ENCODE data around the gene SLC4A2.
A peak's percentile ranks its signal among the peaks of the same experiment; 100 is the strongest.

SLC4A2 gene

GRCh38 chr7:151104411-151105235 is 45.2 kb downstream of the SLC4A2 start:
- Mint-ChIP-seq H3K36me3 (ENCODE audit: low read depth) (no peaks in the 10 kb centered on the region), H3K9me3 (no peaks in the 10 kb centered on the region), H3K27ac (no peak overlapping the region), H3K4me3 (no peak overlapping the region), H3K27me3 (ENCODE audit: low read depth) (no peaks in the 10 kb centered on the region), H3K4me1 (ENCODE audit: low read depth) (no peaks in the 10 kb centered on the region)
- DNase-seq (ENCODE audit: low spot score), result no peak

- H3K36me3 Mint-ChIP-seq (ENCODE audit: low read depth), result no peaks in the 10 kb centered on the region
- no peaks in the 10 kb centered on the region for H3K9me3 Mint-ChIP-seq
- H3K27me3 Mint-ChIP-seq (ENCODE audit: low read depth), result peaks cover 3% of the 10 kb centered on the region
- no peak overlapping the region for H3K4me3 Mint-ChIP-seq
- H3K4me1 Mint-ChIP-seq (ENCODE audit: low read depth), result no peaks in the 10 kb centered on the region
- no peak overlapping the region for H3K27ac Mint-ChIP-seq
- no peak for DNase-seq (ENCODE audit: low spot score)
These were observed 48.5 kb downstream of the SLC4A2 start for GRCh38 chr7:151107882-151108281.

GRCh38 chr7:151109094-151110048 is 50.0 kb downstream of the SLC4A2 start:
- H3K36me3 Mint-ChIP-seq (ENCODE audit: low read depth), result no peaks in the 10 kb centered on the region
- no peak for DNase-seq (ENCODE audit: low spot score)
- H3K27ac Mint-ChIP-seq, result no peak overlapping the region
- H3K4me1 Mint-ChIP-seq (ENCODE audit: low read depth), result no peaks in the 10 kb centered on the region
- peaks cover 3% of the 10 kb centered on the region for H3K27me3 Mint-ChIP-seq (ENCODE audit: low read depth)
- no peak overlapping the region for H3K4me3 Mint-ChIP-seq
- H3K9me3 Mint-ChIP-seq, result no peaks in the 10 kb centered on the region

GRCh38 chr7:151110236-151110940 is 51.0 kb downstream of the SLC4A2 start:
- Mint-ChIP-seq H3K27me3 (ENCODE audit: low read depth) (peaks cover 3% of the 10 kb centered on the region), H3K36me3 (ENCODE audit: low read depth) (no peaks in the 10 kb centered on the region), H3K9me3 (no peaks in the 10 kb centered on the region), H3K4me1 (ENCODE audit: low read depth) (no peaks in the 10 kb centered on the region), H3K27ac (no peak overlapping the region), H3K4me3 (no peak overlapping the region)
- DNase-seq (ENCODE audit: low spot score), result no peak

DNA sequence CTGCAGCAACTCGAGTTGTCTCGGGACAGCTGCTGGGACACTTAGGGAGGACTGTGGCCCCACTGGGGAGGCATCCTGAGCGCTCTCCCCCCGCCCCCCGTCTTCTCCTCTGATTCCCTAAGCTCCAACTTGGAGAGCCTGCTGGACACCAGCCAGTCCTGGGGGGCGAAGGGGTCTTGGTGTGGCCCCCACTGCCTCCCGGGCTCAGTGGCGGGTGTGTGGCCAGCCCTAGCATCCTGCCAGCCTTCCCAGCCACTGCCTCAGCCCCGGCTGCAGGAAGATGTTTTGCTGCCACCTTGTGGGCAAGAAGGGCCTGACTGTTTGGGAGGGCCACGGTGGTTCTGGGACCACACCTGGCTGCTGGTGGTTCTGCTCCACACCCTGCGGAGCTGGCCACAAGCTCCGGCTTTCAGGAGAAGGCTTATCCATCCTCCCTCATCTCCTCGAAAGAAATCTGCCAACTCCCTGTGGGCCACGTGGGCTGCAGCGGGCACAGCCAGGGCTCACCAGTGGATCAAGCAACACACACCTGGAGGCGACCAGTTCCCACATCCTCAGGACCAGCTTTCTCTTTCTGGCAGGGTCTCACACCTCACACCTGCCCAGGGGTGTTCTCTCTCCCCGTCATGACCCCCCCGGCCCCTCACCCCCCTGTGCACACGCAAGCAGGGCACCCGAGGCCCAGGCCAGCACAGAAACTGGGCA is 51.7 kb downstream of the SLC4A2 start:
- H3K4me3 Mint-ChIP-seq, result no peak overlapping the region
- peak; percentile 56 for DNase-seq (ENCODE audit: low spot score)
- H3K9me3 Mint-ChIP-seq, result no peaks in the 10 kb centered on the region

DNA sequence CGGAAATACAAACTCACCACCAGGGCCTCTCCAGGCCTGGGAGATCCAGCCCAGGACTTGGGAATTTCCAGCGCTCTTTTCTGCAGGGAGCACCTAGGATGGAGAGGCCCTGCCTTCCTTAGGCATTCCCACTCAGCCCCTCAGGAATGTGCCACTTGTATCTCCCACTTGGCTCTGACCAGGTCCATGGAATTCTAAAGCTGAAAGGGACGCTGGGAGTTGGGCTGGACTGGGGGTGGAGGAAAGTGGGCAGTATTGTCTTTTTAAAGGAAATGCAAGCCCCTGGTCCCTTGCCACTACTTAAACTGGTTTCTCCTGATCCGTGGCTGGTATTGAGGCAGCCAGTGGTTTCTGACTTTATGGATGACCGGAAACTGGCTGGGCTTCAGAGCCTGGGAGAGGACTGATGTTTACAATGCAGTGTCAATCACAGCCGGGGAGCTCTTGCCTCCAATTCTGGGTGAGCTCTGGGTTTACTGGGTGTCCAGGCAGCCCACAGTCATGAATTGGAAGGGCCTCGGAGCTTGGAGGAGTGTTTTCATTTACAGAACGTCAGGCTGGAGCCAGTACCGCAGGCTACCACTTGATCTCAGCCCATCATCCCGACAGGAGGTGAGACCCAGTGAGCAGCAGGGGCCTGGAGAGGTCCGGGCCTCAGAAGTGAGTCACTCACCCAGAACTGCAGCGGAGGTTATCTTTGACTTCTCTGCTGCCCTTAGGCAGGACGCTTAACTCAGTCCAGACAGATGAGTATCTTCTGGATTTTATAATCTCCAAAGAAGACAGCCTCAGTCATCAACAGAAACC is 54.2 kb downstream of the SLC4A2 start:
- Mint-ChIP-seq H3K4me1 (ENCODE audit: low read depth) (no peaks in the 10 kb centered on the region), H3K9me3 (no peaks in the 10 kb centered on the region), H3K4me3 (no peak overlapping the region), H3K27me3 (ENCODE audit: low read depth) (peaks cover 3% of the 10 kb centered on the region), H3K27ac (no peak overlapping the region), H3K36me3 (ENCODE audit: low read depth) (no peaks in the 10 kb centered on the region)
- no peak for DNase-seq (ENCODE audit: low spot score)

More for the DNA sequence above, 51.7 kb downstream of the SLC4A2 start:
- H3K36me3 Mint-ChIP-seq (ENCODE audit: low read depth), result no peaks in the 10 kb centered on the region
- H3K27me3 Mint-ChIP-seq (ENCODE audit: low read depth), result peaks cover 3% of the 10 kb centered on the region
- no peak overlapping the region for H3K27ac Mint-ChIP-seq
- H3K4me1 Mint-ChIP-seq (ENCODE audit: low read depth), result no peaks in the 10 kb centered on the region

DNA sequence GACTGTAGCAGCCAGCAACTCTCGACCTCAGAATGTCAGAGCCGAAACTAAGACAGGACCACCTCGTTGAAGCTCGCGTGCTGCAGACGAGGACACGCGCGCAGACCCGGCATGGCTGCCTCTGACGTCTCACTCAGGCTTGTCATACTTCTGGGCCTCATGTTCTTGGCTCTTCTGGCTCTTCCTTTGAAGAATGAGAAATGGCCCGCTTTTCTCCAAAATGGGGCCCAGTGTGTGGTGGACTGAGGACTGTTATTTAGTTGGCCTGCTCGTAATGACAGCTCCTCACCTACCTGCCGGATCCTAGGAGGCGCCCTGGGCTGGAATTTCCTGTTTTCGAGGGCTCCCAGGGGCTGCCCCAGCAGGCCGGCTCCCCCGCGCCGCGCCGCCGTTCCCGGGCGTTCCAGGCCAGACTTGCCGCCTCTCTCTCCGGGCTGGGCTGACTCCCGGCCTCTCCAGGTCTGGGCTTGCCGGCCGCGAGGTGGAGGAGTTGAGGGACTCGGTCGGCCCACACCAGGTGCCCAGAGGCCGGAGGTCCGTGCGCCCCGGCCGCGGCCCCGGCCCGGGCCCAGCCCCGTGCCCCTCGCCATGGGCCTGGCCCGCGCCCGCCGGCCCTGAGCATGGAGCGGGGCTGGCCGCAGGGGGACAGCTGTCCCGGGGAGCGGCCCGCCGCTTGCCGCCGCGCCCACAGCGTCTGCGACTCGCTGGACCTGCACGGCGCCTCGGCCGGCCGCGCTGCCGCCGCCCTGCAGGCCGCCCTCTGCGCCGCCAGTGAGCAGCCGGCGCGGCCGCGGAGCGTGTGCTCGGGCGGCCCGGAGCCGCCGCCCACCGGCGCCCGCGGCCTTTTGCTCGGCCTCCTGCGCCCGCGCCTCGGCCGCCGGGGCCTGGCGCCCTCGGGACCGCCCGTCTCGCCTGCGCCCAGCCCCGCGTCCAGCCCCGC is 55.0 kb downstream of the SLC4A2 start:
- no peak overlapping the region for H3K4me3 Mint-ChIP-seq
- no peak for DNase-seq (ENCODE audit: low spot score)
- peaks cover 3% of the 10 kb centered on the region for H3K27me3 Mint-ChIP-seq (ENCODE audit: low read depth)
- H3K9me3 Mint-ChIP-seq, result no peaks in the 10 kb centered on the region
- H3K36me3 Mint-ChIP-seq (ENCODE audit: low read depth), result no peaks in the 10 kb centered on the region
- no peaks in the 10 kb centered on the region for H3K4me1 Mint-ChIP-seq (ENCODE audit: low read depth)
- no peak overlapping the region for H3K27ac Mint-ChIP-seq

DNA sequence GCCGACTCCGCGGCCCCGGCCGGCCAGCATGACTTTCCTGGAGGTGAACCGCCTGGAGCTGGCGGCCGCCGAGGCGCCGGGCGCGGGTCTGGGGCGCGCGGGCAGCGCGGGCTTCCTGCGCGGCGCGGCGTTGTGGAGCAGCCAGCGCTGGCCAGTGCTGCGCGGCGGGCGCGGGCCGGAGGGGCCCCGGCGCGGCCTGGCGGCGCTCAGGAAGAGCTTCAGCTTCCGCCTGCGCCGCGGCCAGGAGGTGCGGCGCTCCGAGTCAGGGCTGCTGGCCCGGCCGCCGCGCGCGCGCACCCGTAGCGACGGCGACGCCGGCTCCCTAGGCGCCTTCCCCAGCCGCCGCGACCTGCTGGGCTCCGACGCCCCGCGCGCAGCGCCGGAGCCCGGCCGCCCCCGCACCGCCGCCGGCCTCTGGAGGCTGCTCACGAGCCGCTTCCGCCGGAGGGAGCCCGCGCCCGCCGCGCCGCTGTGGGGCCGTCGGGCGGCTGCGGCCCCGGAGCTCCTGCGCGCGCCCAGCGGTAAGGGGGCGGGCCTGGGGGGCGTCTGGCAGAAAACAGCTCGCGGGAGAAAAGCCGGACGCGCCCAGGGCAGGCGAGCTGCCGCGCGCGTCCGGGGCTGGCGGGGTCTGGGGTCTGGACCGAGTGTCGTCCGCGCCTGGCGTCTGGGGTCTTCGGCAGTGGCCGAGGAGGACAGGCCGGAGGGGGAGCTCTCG is 55.9 kb downstream of the SLC4A2 start:
- no peaks in the 10 kb centered on the region for H3K9me3 Mint-ChIP-seq

DNA sequence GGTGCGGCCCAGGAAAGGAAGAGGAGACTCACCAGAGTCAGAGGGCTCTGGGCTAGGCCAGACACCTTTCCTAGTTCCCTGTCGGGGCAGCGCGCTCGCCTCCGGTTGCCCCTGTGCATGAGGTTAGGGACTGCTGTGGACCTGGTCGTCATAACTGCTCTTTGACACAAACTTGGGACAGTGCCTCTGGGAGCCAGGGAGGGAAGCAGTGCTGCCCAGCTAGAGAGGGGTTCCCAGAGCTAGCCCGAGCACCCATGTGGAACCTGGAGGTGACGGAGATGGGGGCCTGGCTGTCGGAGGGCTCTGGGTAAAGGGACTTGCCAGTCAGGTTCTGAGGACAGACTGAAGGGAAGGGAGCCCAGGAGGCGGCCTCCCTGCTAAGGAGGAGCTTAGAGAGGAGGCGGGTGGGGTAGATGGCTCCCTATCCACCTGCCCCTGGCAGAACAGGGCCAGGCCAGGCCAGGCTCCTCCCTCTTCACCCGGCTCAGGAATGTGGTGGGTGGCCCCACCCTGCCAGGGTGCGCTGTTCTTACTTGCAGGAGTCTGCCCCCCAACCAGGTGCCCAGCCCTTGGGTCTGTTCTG is 56.5 kb downstream of the SLC4A2 start:
- H3K36me3 Mint-ChIP-seq (ENCODE audit: low read depth), result no peaks in the 10 kb centered on the region
- H3K4me3 Mint-ChIP-seq, result peak overlapping the region; percentile 29
- H3K4me1 Mint-ChIP-seq (ENCODE audit: low read depth), result no peaks in the 10 kb centered on the region
- peaks cover 3% of the 10 kb centered on the region for H3K27me3 Mint-ChIP-seq (ENCODE audit: low read depth)
- DNase-seq (ENCODE audit: low spot score), result no peak
- H3K9me3 Mint-ChIP-seq, result no peaks in the 10 kb centered on the region
- H3K27ac Mint-ChIP-seq, result no peak overlapping the region

More for the DNA sequence above, 55.9 kb downstream of the SLC4A2 start:
- Mint-ChIP-seq H3K36me3 (ENCODE audit: low read depth) (no peaks in the 10 kb centered on the region), H3K4me3 (no peak overlapping the region), H3K27me3 (ENCODE audit: low read depth) (peaks cover 3% of the 10 kb centered on the region), H3K4me1 (ENCODE audit: low read depth) (no peaks in the 10 kb centered on the region), H3K27ac (no peak overlapping the region)
- peak; percentile 30 for DNase-seq (ENCODE audit: low spot score)

GRCh38 chr7:151116603-151117440 is 57.4 kb downstream of the SLC4A2 start:
- Mint-ChIP-seq H3K4me1 (ENCODE audit: low read depth) (no peaks in the 10 kb centered on the region), H3K36me3 (ENCODE audit: low read depth) (no peaks in the 10 kb centered on the region), H3K27me3 (ENCODE audit: low read depth) (peaks cover 1% of the 10 kb centered on the region), H3K9me3 (no peaks in the 10 kb centered on the region), H3K27ac (no peak overlapping the region), H3K4me3 (no peak overlapping the region)
- DNase-seq (ENCODE audit: low spot score), result no peak

DNA sequence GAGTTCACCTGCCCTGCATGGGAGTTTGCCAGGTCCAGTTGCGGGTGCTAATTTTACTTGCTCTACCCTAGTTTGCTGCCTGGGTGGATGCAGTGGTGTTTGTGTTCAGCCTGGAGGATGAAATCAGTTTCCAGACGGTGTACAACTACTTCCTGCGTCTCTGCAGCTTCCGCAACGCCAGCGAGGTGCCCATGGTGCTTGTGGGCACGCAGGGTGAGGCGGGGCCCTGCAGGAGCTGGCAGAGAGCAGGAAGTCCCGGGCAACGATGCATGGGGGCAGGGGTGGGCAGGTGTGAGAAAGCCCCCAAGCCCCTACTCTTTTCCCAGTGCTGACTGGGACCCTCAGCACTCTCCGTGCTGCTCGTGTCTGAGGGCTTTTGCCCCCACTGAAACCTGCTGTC is 58.2 kb downstream of the SLC4A2 start:
- Mint-ChIP-seq H3K36me3 (ENCODE audit: low read depth) (no peaks in the 10 kb centered on the region), H3K27ac (no peak overlapping the region), H3K27me3 (ENCODE audit: low read depth) (no peaks in the 10 kb centered on the region), H3K4me3 (no peak overlapping the region), H3K4me1 (ENCODE audit: low read depth) (no peaks in the 10 kb centered on the region), H3K9me3 (no peaks in the 10 kb centered on the region)
- no peak for DNase-seq (ENCODE audit: low spot score)
